IMR-90 (cell line): ENCODE results near the gene SH2D5. TPM values are rescaled to one million over a fixed set of nuclear protein-coding genes. Genes with fewer than 3 reads are reported as not detected.

Source experiments
- ATAC-seq: fragments of 200-7000 bp; cut with Tn5 transposase; 2 replicates; pipeline ENCODE4 v1.9.1; 2020; ENCODE audit warnings: low read depth, mild to moderate bottlenecking, moderate library complexity
- BruUV-seq: library from RNA; stranded (reverse); fragments of 400-500 nt; replicated peaks from 2 replicates; lab custom pipeline; 2021; lab: Mats Ljungman, UMichigan
- CTCF ChIA-PET: fragments of 300-600 bp; formaldehyde crosslinking; extraction: SDS; loops from one replicate; lab custom pipeline; 2021; ENCODE audit warnings: antibody characterized with exemption; lab: Yijun Ruan, JAX
- POLR2A ChIA-PET: fragments of 300-600 bp; sonication (Branson Sonifier 250); formaldehyde crosslinking; loops from one replicate; lab custom pipeline; 2022; ENCODE audit warnings: antibody characterized with exemption; ENCODE audit not compliant: unreplicated experiment; lab: Charles Lee
- DNase-seq: peaks from one replicate; pipeline ENCODE4 v3.0.0; 2013
- H2AFZ ChIP-seq: replicated peaks from 2 replicates; pipeline ENCODE3; 2013; ENCODE audit warnings: low read length, mild to moderate bottlenecking; ENCODE audit not compliant: poor library complexity
- H2AK5ac ChIP-seq: 2 replicates; pipeline ENCODE4 v1.6.1; 2013; ENCODE audit warnings: low read depth, low read length, inconsistent platforms
- H2AK9ac ChIP-seq: replicated peaks from 2 replicates; pipeline ENCODE3; 2013; ENCODE audit warnings: mild to moderate bottlenecking, low read depth, low read length, moderate library complexity; ENCODE audit not compliant: poor library complexity
- H2BK120ac ChIP-seq: 2 replicates; pipeline ENCODE4 v1.6.1; 2013; ENCODE audit warnings: low read depth, low read length, inconsistent platforms
- H2BK15ac ChIP-seq: 3 replicates; pipeline ENCODE4 v1.6.1; 2013; ENCODE audit warnings: low read depth, low read length, inconsistent platforms
- H2BK20ac ChIP-seq: 2 replicates; pipeline ENCODE4 v1.6.1; 2013; ENCODE audit warnings: low read depth, mild to moderate bottlenecking, inconsistent platforms, low read length, moderate library complexity
- H2BK5ac ChIP-seq: 2 replicates; pipeline ENCODE4 v1.6.1; 2013; ENCODE audit warnings: mild to moderate bottlenecking, low read depth, low read length, inconsistent platforms; ENCODE audit not compliant: poor library complexity, severe bottlenecking
- H3K14ac ChIP-seq: replicated peaks from 2 replicates; pipeline ENCODE4 v1.6.1; 2013; ENCODE audit warnings: low read depth, low read length, inconsistent platforms
- H3K18ac ChIP-seq: 2 replicates; pipeline ENCODE4 v1.6.1; 2013; ENCODE audit warnings: low read depth, low read length, control low read depth
- H3K23ac ChIP-seq: 2 replicates; pipeline ENCODE4 v1.6.1; 2013; ENCODE audit warnings: low read depth, low read length, inconsistent platforms
- H3K27ac ChIP-seq: 2 replicates; pipeline ENCODE4 v1.5.1; 2013; ENCODE audit warnings: mild to moderate bottlenecking, control low read depth, low read length; ENCODE audit not compliant: insufficient read depth
- H3K27me3 ChIP-seq: 2 replicates; pipeline ENCODE4 v1.6.1; 2013; ENCODE audit warnings: low read length; ENCODE audit not compliant: control insufficient read depth, insufficient read depth
- H3K36me3 ChIP-seq: 2 replicates; pipeline ENCODE4 v1.6.1; 2013; ENCODE audit warnings: low read length, mixed read lengths; ENCODE audit not compliant: control insufficient read depth, insufficient read depth
- H3K4ac ChIP-seq: 2 replicates; pipeline ENCODE4 v1.6.1; 2013; ENCODE audit warnings: low read depth, low read length, inconsistent platforms
- H3K4me1 ChIP-seq: 2 replicates; pipeline ENCODE4 v1.6.1; 2013; ENCODE audit warnings: low read length, mixed read lengths; ENCODE audit not compliant: control insufficient read depth, insufficient read depth
- H3K4me2 ChIP-seq: 2 replicates; pipeline ENCODE4 v1.6.1; 2013; ENCODE audit warnings: low read depth, mild to moderate bottlenecking, control low read depth, low read length, moderate library complexity
- H3K4me3 ChIP-seq: 2 replicates; pipeline ENCODE4 v1.5.1; 2013; ENCODE audit warnings: low read depth, mild to moderate bottlenecking, control low read depth, low read length, moderate library complexity; ENCODE audit not compliant: insufficient read depth
- H3K56ac ChIP-seq: 2 replicates; pipeline ENCODE4 v1.6.1; 2013; ENCODE audit warnings: low read length, inconsistent platforms; ENCODE audit not compliant: insufficient read depth; ENCODE audit errors: extremely low read depth
- H3K79me1 ChIP-seq, 2 experiments: 2 replicates each; pipeline ENCODE4 v1.6.1; 2013; ENCODE audit warnings: low read length in 2 of 2, inconsistent platforms in 1 of 2, low read depth in 1 of 2
- H3K9ac ChIP-seq: 2 replicates; pipeline ENCODE4 v1.6.1; 2013; ENCODE audit warnings: low read depth, low read length, control low read depth
- H3K9me1 ChIP-seq: 2 replicates; pipeline ENCODE4 v1.6.1; 2013; ENCODE audit warnings: low read length, inconsistent platforms; ENCODE audit not compliant: insufficient read depth
- H3K9me3 ChIP-seq: 2 replicates; pipeline ENCODE4 v1.6.1; 2013; ENCODE audit warnings: low read length; ENCODE audit not compliant: control insufficient read depth, insufficient read depth
- H4K20me1 ChIP-seq: 2 replicates; pipeline ENCODE4 v1.6.1; 2013; ENCODE audit warnings: low read length, inconsistent platforms; ENCODE audit not compliant: insufficient read depth
- H4K5ac ChIP-seq: 2 replicates; pipeline ENCODE4 v1.6.1; 2013; ENCODE audit warnings: mild to moderate bottlenecking, low read depth, low read length, control low read depth
- H4K8ac ChIP-seq, 2 experiments: 2 replicates each; pipeline ENCODE4 v1.6.1; 2013; ENCODE audit warnings: low read depth in 2 of 2, low read length in 2 of 2, control low read depth in 1 of 2, inconsistent platforms in 1 of 2
- H4K91ac ChIP-seq: 2 replicates; pipeline ENCODE4 v1.6.1; 2013; ENCODE audit warnings: low read depth, low read length, inconsistent platforms; ENCODE audit not compliant: insufficient read depth
- BHLHE40 ChIP-seq: fragments of 150-350 bp; IDR thresholded peaks from 2 replicates; pipeline ENCODE4 v1.6.1; 2016; ENCODE audit warnings: mild to moderate bottlenecking, low read depth, low read length
- CTCF ChIP-seq: conservative IDR thresholded peaks from 2 replicates; pipeline ENCODE4 v1.5.1; 2012; ENCODE audit warnings: mild to moderate bottlenecking, low read depth, low read length, improper control_type of control experiment
- MXI1 ChIP-seq: IDR thresholded peaks from 2 replicates; pipeline ENCODE4 v1.6.1; 2012; ENCODE audit warnings: low read depth, mild to moderate bottlenecking, low read length, moderate library complexity, borderline replicate concordance
- NFE2L2 ChIP-seq: fragments of 150-350 bp; IDR thresholded peaks from 2 replicates; pipeline ENCODE4 v1.6.1; 2016; ENCODE audit warnings: low read depth, mild to moderate bottlenecking, low read length
- POLR2A ChIP-seq: IDR thresholded peaks from 2 replicates; pipeline ENCODE4 v1.6.1; 2012; ENCODE audit warnings: mild to moderate bottlenecking, low read depth, low read length
- RAD21 ChIP-seq: IDR thresholded peaks from 2 replicates; pipeline ENCODE4 v1.6.1; 2012; ENCODE audit warnings: low read length, improper control_type of control experiment
- RCOR1 ChIP-seq: IDR thresholded peaks from 2 replicates; pipeline ENCODE4 v1.6.1; 2012; ENCODE audit warnings: mild to moderate bottlenecking, low read length, improper control_type of control experiment; ENCODE audit not compliant: insufficient replicate concordance
- SMC3 ChIP-seq: fragments of 150-350 bp; IDR thresholded peaks from 2 replicates; pipeline ENCODE4 v1.6.1; 2016; ENCODE audit warnings: low read depth, mild to moderate bottlenecking, antibody characterized with exemption, low read length, moderate library complexity
- USF2 ChIP-seq: fragments of 150-350 bp; IDR thresholded peaks from 2 replicates; pipeline ENCODE4 v1.6.1; 2017; ENCODE audit warnings: mild to moderate bottlenecking, antibody characterized with exemption, low read length, low read depth
- WGBS, 2 experiments: methylation state at CpG; one replicate each; pipeline versions ENCODE4 v1.1.5 to v1.1.7; 2013; ENCODE audit warnings: missing lambda C conversion rate in 2 of 2; ENCODE audit not compliant: insufficient read length in 1 of 2; ENCODE audit errors: extremely low coverage in 2 of 2; 5-methylcytosine and 5-hydroxymethylcytosine counted together
- dilution Hi-C: fragments of 300-500 bp; cut with HindIII; formaldehyde crosslinking; loops from one replicate; pipeline ENCODE4 v1.14.3; 2018; ENCODE audit warnings: low sequenced_read_pairs; ENCODE audit not compliant: unreplicated experiment
- in situ Hi-C: fragments of 300-500 bp; cut with MboI; formaldehyde crosslinking; loops from 3 replicates; pipeline ENCODE4 v1.14.3; 2019; ENCODE audit warnings: low sequenced_read_pairs, inconsistent platforms, mixed read lengths
- intact Hi-C: fragments of 100-400 bp; cut with micrococcal nuclease; formaldehyde crosslinking; loops from 2 replicates; pipeline ENCODE4 v1.10.0; 2022
- polyA plus RNA-seq, 3 experiments: library from polyadenylated mRNA; depleted of rRNA; stranded (reverse); fragments of >200 nt; gene quantifications; 2 replicates each; pipeline ENCODE4 v1.2.3, GENCODE V29; 2012; ENCODE audit warnings: low replicate concordance in 1 of 3
- total RNA-seq: library from RNA; depleted of rRNA; stranded (reverse); fragments of >200 nt; gene quantifications from 2 replicates; pipeline ENCODE4 v1.2.3, GENCODE V29; 2012

The SH2D5 gene
- total and polyA plus RNA-seq, 2 of the 4 experiments (the other 2 are of a cell fraction), result 7.2 to 14.4 TPM

GRCh38 chr1:20751462-20751990 lies 19.0 kb upstream of the SH2D5 start:
- Histone ChIP-seq H4K8ac (no peak overlapping the region), H2BK5ac (no peak overlapping the region), H4K20me1 (peaks cover 2% of the 10 kb centered on the region; the same call in 1 of the 2 replicates), H3K9me3 (no peaks in the 10 kb centered on the region), H2BK120ac (no peak overlapping the region), H2AK9ac (no peak overlapping the region), H4K5ac (no peak overlapping the region), H3K9me1 (peaks cover 4% of the 10 kb centered on the region), H3K4me1 (peaks cover 8% of the 10 kb centered on the region), H3K36me3 (peaks cover 49% of the 10 kb centered on the region), H3K23ac (no peak overlapping the region), H3K27me3 (no peaks in the 10 kb centered on the region), H3K18ac (no peak overlapping the region), H2AFZ (no peak overlapping the region), H3K4me3 (no peak overlapping the region), H3K79me1 (peaks cover 20 to 66% of the 10 kb centered on the region in 2 experiments), H2AK5ac (no peak overlapping the region), H3K56ac (no peak overlapping the region), H2BK20ac (no peak overlapping the region), H3K14ac (no peak overlapping the region), H3K4ac (no peak overlapping the region), H3K4me2 (no peak overlapping the region), H3K27ac (no peak overlapping the region), H4K91ac (no peak overlapping the region), H3K9ac (no peak overlapping the region), H2BK15ac (no peak overlapping the region)
- intact Hi-C loops (no loop called here), in situ Hi-C loops (no loop called here), dilution Hi-C loops (no loop called here)
- POLR2A ChIA-PET, result no interaction called here
- ATAC-seq (no peak), DNase-seq (no peak)
- no peak for TF ChIP-seq CTCF
- TF ChIP-seq NFE2L2, result no peak
- no peak for TF ChIP-seq RAD21
- no peak for TF ChIP-seq SMC3
- TF ChIP-seq RCOR1, result no peak
- TF ChIP-seq POLR2A, result no peak
- no peak for TF ChIP-seq BHLHE40
- no peak for TF ChIP-seq MXI1
- no peak for TF ChIP-seq USF2
- no TSS peak for BruUV-seq
- CTCF ChIA-PET, result interaction anchor here (1.1 kb wide), 1 partner anchor 55 kb away, joined by 4 read pairs; no protein-coding TSS in a partner anchor
- WGBS, 2 experiments, result no CpG with 5 or more reads among the region's 3 CpGs
